Measurements from ENCODE around the gene PLK3. TPM values are rescaled to one million over a fixed set of nuclear protein-coding genes. Genes with fewer than 3 reads are reported as not detected.
A peak's percentile ranks its signal among the peaks of the same experiment; 100 is the strongest.

Gene PLK3
- total and polyA plus RNA-seq, 9 of the 15 experiments (the other 6 are each of a cell fraction or from before 2014, with no cell fraction given), result 0.52 to 22.7 (median 11.0) TPM

DNA sequence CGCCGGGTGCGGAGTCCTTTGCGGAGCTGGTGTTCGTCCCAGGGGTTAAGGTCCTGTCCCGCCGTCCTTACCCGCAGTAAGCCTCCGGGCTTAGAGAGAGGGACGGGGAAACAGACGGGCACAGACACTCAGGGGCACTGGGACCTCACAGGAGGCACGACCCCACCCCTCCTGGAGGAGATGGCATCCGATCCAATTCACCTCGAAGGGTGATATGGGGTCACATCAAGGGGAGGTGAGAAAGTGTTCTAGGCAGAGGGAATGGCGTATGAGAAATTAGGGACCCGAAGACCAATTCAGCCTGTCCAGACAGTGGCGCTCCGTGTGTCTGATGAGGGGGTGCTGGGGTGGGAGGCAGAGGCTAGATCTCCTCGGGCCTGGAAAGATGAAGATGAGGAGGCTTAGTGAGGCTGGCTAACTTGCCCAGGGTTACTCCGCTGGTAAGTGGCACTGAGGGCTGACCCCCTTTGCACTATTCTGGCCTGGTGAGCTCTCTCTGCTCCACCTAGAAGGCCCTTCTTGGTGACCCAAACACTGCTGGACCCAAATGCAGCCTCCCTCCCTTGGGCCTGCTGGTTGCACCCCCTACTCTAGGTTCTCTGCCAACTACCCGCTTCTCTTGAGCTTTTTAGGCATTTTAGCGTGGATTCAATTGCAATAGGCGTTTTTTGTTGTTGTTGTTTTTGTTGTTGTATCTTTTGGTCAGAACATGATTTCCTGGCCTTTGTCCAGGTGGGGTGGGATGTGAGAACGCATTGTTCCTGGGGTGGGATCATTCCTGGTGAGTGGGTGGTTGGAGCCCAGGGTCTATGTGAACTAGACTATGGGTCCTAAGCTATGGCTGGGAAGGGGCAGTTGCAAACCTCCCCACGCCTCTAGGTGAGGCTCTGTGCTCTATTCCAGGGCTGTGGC lies 20.4 kb downstream of the PLK3 start (continued):
- TF ChIP-seq TCFL5 (CRISPR knock-in tag; conservative IDR thresholded peaks at IDR 0.05), result no peak
- TF ChIP-seq, protein P1, sequence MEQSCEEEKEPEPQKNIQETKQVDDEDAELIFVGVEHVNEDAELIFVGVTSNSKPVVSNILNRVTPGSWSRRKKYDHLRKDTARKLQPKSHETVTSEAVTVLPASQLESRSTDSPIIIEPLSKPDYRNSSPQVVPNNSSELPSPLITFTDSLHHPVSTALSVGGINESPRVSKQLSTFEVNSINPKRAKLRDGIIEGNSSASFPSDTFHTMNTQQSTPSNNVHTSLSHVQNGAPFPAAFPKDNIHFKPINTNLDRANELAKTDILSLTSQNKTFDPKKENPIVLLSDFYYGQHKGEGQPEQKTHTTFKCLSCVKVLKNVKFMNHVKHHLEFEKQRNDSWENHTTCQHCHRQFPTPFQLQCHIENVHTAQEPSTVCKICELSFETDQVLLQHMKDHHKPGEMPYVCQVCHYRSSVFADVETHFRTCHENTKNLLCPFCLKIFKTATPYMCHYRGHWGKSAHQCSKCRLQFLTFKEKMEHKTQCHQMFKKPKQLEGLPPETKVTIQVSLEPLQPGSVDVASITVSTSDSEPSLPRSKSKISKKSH (CRISPR knock-in tag; IDR thresholded peaks at IDR 0.05), result no peak
- TF ChIP-seq, protein P2, sequence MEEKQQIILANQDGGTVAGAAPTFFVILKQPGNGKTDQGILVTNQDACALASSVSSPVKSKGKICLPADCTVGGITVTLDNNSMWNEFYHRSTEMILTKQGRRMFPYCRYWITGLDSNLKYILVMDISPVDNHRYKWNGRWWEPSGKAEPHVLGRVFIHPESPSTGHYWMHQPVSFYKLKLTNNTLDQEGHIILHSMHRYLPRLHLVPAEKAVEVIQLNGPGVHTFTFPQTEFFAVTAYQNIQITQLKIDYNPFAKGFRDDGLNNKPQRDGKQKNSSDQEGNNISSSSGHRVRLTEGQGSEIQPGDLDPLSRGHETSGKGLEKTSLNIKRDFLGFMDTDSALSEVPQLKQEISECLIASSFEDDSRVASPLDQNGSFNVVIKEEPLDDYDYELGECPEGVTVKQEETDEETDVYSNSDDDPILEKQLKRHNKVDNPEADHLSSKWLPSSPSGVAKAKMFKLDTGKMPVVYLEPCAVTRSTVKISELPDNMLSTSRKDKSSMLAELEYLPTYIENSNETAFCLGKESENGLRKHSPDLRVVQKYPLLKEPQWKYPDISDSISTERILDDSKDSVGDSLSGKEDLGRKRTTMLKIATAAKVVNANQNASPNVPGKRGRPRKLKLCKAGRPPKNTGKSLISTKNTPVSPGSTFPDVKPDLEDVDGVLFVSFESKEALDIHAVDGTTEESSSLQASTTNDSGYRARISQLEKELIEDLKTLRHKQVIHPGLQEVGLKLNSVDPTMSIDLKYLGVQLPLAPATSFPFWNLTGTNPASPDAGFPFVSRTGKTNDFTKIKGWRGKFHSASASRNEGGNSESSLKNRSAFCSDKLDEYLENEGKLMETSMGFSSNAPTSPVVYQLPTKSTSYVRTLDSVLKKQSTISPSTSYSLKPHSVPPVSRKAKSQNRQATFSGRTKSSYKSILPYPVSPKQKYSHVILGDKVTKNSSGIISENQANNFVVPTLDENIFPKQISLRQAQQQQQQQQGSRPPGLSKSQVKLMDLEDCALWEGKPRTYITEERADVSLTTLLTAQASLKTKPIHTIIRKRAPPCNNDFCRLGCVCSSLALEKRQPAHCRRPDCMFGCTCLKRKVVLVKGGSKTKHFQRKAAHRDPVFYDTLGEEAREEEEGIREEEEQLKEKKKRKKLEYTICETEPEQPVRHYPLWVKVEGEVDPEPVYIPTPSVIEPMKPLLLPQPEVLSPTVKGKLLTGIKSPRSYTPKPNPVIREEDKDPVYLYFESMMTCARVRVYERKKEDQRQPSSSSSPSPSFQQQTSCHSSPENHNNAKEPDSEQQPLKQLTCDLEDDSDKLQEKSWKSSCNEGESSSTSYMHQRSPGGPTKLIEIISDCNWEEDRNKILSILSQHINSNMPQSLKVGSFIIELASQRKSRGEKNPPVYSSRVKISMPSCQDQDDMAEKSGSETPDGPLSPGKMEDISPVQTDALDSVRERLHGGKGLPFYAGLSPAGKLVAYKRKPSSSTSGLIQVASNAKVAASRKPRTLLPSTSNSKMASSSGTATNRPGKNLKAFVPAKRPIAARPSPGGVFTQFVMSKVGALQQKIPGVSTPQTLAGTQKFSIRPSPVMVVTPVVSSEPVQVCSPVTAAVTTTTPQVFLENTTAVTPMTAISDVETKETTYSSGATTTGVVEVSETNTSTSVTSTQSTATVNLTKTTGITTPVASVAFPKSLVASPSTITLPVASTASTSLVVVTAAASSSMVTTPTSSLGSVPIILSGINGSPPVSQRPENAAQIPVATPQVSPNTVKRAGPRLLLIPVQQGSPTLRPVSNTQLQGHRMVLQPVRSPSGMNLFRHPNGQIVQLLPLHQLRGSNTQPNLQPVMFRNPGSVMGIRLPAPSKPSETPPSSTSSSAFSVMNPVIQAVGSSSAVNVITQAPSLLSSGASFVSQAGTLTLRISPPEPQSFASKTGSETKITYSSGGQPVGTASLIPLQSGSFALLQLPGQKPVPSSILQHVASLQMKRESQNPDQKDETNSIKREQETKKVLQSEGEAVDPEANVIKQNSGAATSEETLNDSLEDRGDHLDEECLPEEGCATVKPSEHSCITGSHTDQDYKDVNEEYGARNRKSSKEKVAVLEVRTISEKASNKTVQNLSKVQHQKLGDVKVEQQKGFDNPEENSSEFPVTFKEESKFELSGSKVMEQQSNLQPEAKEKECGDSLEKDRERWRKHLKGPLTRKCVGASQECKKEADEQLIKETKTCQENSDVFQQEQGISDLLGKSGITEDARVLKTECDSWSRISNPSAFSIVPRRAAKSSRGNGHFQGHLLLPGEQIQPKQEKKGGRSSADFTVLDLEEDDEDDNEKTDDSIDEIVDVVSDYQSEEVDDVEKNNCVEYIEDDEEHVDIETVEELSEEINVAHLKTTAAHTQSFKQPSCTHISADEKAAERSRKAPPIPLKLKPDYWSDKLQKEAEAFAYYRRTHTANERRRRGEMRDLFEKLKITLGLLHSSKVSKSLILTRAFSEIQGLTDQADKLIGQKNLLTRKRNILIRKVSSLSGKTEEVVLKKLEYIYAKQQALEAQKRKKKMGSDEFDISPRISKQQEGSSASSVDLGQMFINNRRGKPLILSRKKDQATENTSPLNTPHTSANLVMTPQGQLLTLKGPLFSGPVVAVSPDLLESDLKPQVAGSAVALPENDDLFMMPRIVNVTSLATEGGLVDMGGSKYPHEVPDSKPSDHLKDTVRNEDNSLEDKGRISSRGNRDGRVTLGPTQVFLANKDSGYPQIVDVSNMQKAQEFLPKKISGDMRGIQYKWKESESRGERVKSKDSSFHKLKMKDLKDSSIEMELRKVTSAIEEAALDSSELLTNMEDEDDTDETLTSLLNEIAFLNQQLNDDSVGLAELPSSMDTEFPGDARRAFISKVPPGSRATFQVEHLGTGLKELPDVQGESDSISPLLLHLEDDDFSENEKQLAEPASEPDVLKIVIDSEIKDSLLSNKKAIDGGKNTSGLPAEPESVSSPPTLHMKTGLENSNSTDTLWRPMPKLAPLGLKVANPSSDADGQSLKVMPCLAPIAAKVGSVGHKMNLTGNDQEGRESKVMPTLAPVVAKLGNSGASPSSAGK (IDR thresholded peaks at IDR 0.05), result 0 out of 2 replicates have a peak, but pooled peaks have one; percentile 10
- TF ChIP-seq ZNF445 (CRISPR knock-in tag; IDR thresholded peaks at IDR 0.05; ENCODE audit: low read depth), result no peak
- TF ChIP-seq CTBP1 (IDR thresholded peaks at IDR 0.05; ENCODE audit: borderline replicate concordance), result 0 out of 2 replicates have a peak, but pooled peaks have one; percentile 28
- peak; percentile 70; the same call in 1 of the 2 replicates for TF ChIP-seq PHF8 (IDR thresholded peaks at IDR 0.05; ENCODE audit: borderline replicate concordance, low read length)
- no peak for TF ChIP-seq PHB2 (IDR thresholded peaks at IDR 0.05; ENCODE audit: low read depth)
- TF ChIP-seq, protein P3, sequence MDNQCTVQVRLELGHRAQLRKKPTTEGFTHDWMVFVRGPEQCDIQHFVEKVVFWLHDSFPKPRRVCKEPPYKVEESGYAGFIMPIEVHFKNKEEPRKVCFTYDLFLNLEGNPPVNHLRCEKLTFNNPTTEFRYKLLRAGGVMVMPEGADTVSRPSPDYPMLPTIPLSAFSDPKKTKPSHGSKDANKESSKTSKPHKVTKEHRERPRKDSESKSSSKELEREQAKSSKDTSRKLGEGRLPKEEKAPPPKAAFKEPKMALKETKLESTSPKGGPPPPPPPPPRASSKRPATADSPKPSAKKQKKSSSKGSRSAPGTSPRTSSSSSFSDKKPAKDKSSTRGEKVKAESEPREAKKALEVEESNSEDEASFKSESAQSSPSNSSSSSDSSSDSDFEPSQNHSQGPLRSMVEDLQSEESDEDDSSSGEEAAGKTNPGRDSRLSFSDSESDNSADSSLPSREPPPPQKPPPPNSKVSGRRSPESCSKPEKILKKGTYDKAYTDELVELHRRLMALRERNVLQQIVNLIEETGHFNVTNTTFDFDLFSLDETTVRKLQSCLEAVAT (IDR thresholded peaks at IDR 0.05), result 0 out of 4 replicates have a peak, but pooled peaks of 1 of the 2 experiments have one; percentile 9
- TF ChIP-seq ILK (tag; IDR thresholded peaks at IDR 0.05; ENCODE audit: borderline replicate concordance, low read depth), result no peak
- TF ChIP-seq ZNF431 (CRISPR knock-in tag; IDR thresholded peaks at IDR 0.05), result no peak
- no peak for TF ChIP-seq SMARCA4 (IDR thresholded peaks at IDR 0.05)
- no peak for TF ChIP-seq ZNF24 (IDR thresholded peaks at IDR 0.05)
- TF ChIP-seq ZFX (CRISPR knock-in tag; IDR thresholded peaks at IDR 0.05), result peak; percentile 33
